HepG2 (cell line): ENCODE data around the gene RAB42. TPM values are rescaled to one million over a fixed set of nuclear protein-coding genes. Genes with fewer than 3 reads are reported as not detected.

Experiments
- ATF7-NPFF ChIP-seq: sonication (generic); formaldehyde crosslinking; IDR thresholded peaks from 2 replicates; pipeline ENCODE4 v1.8.1; 2023; ENCODE audit warnings: mild to moderate bottlenecking, low read depth, missing genetic modification reagents, moderate library complexity
- CHD2 ChIP-seq: IDR thresholded peaks from 2 replicates; pipeline ENCODE4 v1.6.1; 2011; ENCODE audit warnings: low read depth, low read length, improper control_type of control experiment
- FOXO1 ChIP-seq: sonication (generic); formaldehyde crosslinking; IDR thresholded peaks from 2 replicates; pipeline ENCODE4 v1.4.0; 2020; ENCODE audit warnings: missing genetic modification reagents
- HNF4G ChIP-seq, 2 experiments: sonication (generic) in 1 of 2; formaldehyde crosslinking in 1 of 2; IDR thresholded peaks; 2 replicates each; pipeline versions ENCODE4 v1.4.0 to v1.6.1; 2011 to 2020; ENCODE audit warnings: borderline replicate concordance in 2 of 2, low read depth in 2 of 2, mild to moderate bottlenecking in 2 of 2, low read length in 1 of 2, missing genetic modification reagents in 1 of 2, moderate library complexity in 1 of 2
- MXI1 ChIP-seq: IDR thresholded peaks from 3 replicates; pipeline ENCODE4 v1.6.1; 2012; ENCODE audit warnings: low read depth, low read length, inconsistent platforms, borderline replicate concordance
- MYC ChIP-seq: sonication (generic); formaldehyde crosslinking; IDR thresholded peaks from 2 replicates; pipeline ENCODE4 v1.9.0; 2021; ENCODE audit warnings: missing genetic modification reagents, borderline replicate concordance
- RELA ChIP-seq: sonication (generic); formaldehyde crosslinking; IDR thresholded peaks from 2 replicates; pipeline ENCODE4 v1.4.0; 2020; ENCODE audit warnings: missing genetic modification reagents
- SIX4 ChIP-seq: sonication (generic); formaldehyde crosslinking; IDR thresholded peaks from 2 replicates; pipeline ENCODE4 v1.4.0; 2020; ENCODE audit warnings: missing genetic modification reagents
- SMYD3 ChIP-seq: sonication (generic); formaldehyde crosslinking; IDR thresholded peaks from 2 replicates; pipeline ENCODE4 v1.8.1; 2023; ENCODE audit warnings: mild to moderate bottlenecking, missing genetic modification reagents
- SRF ChIP-seq: IDR thresholded peaks from 2 replicates; pipeline ENCODE4 v1.6.1; 2011; ENCODE audit warnings: mild to moderate bottlenecking, low read depth, low read length, moderate library complexity
- SRY ChIP-seq: sonication (generic); formaldehyde crosslinking; IDR thresholded peaks from 2 replicates; pipeline ENCODE4 v1.8.0; 2022; ENCODE audit warnings: mild to moderate bottlenecking, missing genetic modification reagents
- ZNF12 ChIP-seq: sonication (generic); formaldehyde crosslinking; IDR thresholded peaks from 2 replicates; pipeline ENCODE4 v1.5.0; 2020; ENCODE audit warnings: missing genetic modification reagents
- ZNF292 ChIP-seq: sonication (generic); formaldehyde crosslinking; IDR thresholded peaks from 2 replicates; pipeline ENCODE4 v1.8.1; 2022; ENCODE audit warnings: mild to moderate bottlenecking, low read depth, missing genetic modification reagents, borderline replicate concordance
- ZNF343 ChIP-seq: sonication (generic); formaldehyde crosslinking; IDR thresholded peaks from 2 replicates; pipeline ENCODE4 v1.4.0; 2020; ENCODE audit warnings: mild to moderate bottlenecking, missing genetic modification reagents
- ZNF674 ChIP-seq: sonication (generic); formaldehyde crosslinking; IDR thresholded peaks from 2 replicates; pipeline ENCODE4 v1.5.0; 2020; ENCODE audit warnings: low read depth, mild to moderate bottlenecking, missing genetic modification reagents
- ZNF737 ChIP-seq: sonication (generic); formaldehyde crosslinking; IDR thresholded peaks from 2 replicates; pipeline ENCODE4 v1.5.0; 2020; ENCODE audit warnings: missing genetic modification reagents, mild to moderate bottlenecking, borderline replicate concordance
- ZNF850 ChIP-seq: sonication (generic); formaldehyde crosslinking; conservative IDR thresholded peaks from 2 replicates; pipeline ENCODE4 v1.9.0; 2021; ENCODE audit warnings: mild to moderate bottlenecking, missing genetic modification reagents
- ZSCAN25 ChIP-seq: sonication (generic); formaldehyde crosslinking; IDR thresholded peaks from 2 replicates; pipeline ENCODE4 v1.8.0; 2022; ENCODE audit warnings: mild to moderate bottlenecking, missing genetic modification reagents
- polyA plus RNA-seq, 8 experiments: library from polyadenylated mRNA; depleted of rRNA in 3 of 8; stranded (reverse) in 7 of 8; unstranded in 1 of 8; fragments of >200 nt; fragmentation: Illumina TruSeq in 4 of 8; extraction: Trizol in 4 of 8; gene quantifications; 2 replicates each; pipeline versions ENCODE4 v1.2.1 to v1.2.3, GENCODE V29; 2011 to 2016; ENCODE audit warnings: low read depth in 4 of 8, missing spikeins in 1 of 8, mixed read lengths in 1 of 8; ENCODE audit not compliant: insufficient read depth in 1 of 8
- total RNA-seq, 5 experiments: library from RNA; depleted of rRNA; stranded (reverse); fragments of >200 nt; fragmentation: Illumina TruSeq; extraction: Trizol; gene quantifications; 2 replicates each; pipeline ENCODE4 v1.2.3, GENCODE V29; 2016; ENCODE audit warnings: low read depth in 1 of 5
- TF ChIP-seq, protein P1 (sequence below): IDR thresholded peaks from 2 replicates; pipeline ENCODE4 v1.6.1; 2012; ENCODE audit warnings: low read depth, low read length, improper control_type of control experiment
- TF ChIP-seq, protein P2 (sequence below), 2 experiments: sonication (generic) in 1 of 2; formaldehyde crosslinking in 1 of 2; IDR thresholded peaks; 2 replicates each; pipeline versions ENCODE4 v1.6.1 to v1.9.0; 2014 to 2022; ENCODE audit warnings: antibody characterized with exemption in 1 of 2, borderline replicate concordance in 1 of 2, inconsistent platforms in 1 of 2, low read depth in 1 of 2, missing genetic modification reagents in 1 of 2
- TF ChIP-seq, protein P3 (sequence below): sonication (generic); formaldehyde crosslinking; IDR thresholded peaks from 2 replicates; pipeline ENCODE4 v1.9.0; 2021; ENCODE audit warnings: missing genetic modification reagents, borderline replicate concordance

RAB42 gene
- total and polyA plus RNA-seq, 2 of the 13 experiments (the other 11 are each of a cell fraction or from before 2014, with no cell fraction given): 10.4 to 166 TPM

DNA sequence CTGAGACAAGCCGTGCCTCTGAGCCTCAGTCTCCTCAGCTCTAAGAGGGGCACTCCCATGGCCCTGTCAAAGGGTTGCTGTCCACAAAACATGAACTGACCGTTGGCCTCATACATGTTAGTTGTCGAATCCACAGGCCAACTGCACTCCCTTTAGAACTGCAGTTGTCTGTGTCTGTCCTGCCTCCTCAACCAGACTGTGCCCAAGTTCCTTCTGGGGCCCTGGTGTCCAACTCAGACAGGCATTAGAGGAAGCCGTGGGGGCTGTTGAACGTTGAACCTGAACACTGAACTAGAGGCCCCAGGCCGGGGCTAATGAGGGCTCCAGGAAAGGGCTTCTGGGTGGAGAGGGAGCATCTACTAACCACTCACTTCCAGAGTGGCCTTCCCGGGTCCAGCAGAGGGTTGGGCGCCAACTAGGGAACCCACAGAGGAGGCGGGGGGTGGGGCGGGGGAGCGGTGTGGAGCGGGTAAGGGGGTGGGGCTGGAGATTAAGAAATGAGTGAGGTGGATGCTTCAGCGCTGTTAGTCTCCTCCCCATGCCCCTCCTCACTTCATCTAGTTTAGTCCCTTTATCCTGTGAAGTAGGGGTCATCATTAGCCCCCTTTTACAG is at the start of gene RAB42 (continued):
- no peak for TF ChIP-seq ZNF737 (CRISPR knock-in tag)
- no peak for TF ChIP-seq SIX4 (CRISPR knock-in tag)
- no peak for TF ChIP-seq ZNF12 (CRISPR knock-in tag)
- peak; percentile 10; the same call in 1 of the 3 replicates for TF ChIP-seq MXI1
- TF ChIP-seq, protein P1, sequence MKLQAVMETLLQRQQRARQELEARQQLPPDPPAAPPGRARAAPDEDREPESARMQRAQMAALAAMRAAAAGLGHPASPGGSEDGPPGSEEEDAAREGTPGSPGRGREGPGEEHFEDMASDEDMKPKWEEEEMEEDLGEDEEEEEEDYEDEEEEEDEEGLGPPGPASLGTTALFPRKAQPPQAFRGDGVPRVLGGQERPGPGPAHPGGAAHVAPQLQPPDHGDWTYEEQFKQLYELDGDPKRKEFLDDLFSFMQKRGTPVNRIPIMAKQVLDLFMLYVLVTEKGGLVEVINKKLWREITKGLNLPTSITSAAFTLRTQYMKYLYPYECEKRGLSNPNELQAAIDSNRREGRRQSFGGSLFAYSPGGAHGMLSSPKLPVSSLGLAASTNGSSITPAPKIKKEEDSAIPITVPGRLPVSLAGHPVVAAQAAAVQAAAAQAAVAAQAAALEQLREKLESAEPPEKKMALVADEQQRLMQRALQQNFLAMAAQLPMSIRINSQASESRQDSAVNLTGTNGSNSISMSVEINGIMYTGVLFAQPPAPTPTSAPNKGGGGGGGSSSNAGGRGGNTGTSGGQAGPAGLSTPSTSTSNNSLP: no peak
- TF ChIP-seq ZNF292 (CRISPR knock-in tag): no peak
- no peak for TF ChIP-seq ZNF343 (CRISPR knock-in tag)
- TF ChIP-seq RELA (CRISPR knock-in tag): no peak
- TF ChIP-seq ZSCAN25: no peak
- TF ChIP-seq SRY (CRISPR knock-in tag): no peak; the same call in 1 of the 2 replicates
- no peak for TF ChIP-seq ZNF850 (CRISPR knock-in tag)
- TF ChIP-seq SMYD3: no peak
- TF ChIP-seq, protein P2, sequence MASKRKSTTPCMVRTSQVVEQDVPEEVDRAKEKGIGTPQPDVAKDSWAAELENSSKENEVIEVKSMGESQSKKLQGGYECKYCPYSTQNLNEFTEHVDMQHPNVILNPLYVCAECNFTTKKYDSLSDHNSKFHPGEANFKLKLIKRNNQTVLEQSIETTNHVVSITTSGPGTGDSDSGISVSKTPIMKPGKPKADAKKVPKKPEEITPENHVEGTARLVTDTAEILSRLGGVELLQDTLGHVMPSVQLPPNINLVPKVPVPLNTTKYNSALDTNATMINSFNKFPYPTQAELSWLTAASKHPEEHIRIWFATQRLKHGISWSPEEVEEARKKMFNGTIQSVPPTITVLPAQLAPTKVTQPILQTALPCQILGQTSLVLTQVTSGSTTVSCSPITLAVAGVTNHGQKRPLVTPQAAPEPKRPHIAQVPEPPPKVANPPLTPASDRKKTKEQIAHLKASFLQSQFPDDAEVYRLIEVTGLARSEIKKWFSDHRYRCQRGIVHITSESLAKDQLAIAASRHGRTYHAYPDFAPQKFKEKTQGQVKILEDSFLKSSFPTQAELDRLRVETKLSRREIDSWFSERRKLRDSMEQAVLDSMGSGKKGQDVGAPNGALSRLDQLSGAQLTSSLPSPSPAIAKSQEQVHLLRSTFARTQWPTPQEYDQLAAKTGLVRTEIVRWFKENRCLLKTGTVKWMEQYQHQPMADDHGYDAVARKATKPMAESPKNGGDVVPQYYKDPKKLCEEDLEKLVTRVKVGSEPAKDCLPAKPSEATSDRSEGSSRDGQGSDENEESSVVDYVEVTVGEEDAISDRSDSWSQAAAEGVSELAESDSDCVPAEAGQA (IDR thresholded peaks at IDR 0.05; ENCODE audit: low read depth): no peak
- TF ChIP-seq, protein P2 (CRISPR knock-in tag; IDR thresholded peaks at IDR 0.05; ENCODE audit: borderline replicate concordance): no peak
- TF ChIP-seq, protein P3, sequence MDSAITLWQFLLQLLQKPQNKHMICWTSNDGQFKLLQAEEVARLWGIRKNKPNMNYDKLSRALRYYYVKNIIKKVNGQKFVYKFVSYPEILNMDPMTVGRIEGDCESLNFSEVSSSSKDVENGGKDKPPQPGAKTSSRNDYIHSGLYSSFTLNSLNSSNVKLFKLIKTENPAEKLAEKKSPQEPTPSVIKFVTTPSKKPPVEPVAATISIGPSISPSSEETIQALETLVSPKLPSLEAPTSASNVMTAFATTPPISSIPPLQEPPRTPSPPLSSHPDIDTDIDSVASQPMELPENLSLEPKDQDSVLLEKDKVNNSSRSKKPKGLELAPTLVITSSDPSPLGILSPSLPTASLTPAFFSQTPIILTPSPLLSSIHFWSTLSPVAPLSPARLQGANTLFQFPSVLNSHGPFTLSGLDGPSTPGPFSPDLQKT (CRISPR knock-in tag): no peak
- 0 out of 2 replicates have a peak, but pooled peaks have one; percentile 14 for TF ChIP-seq SRF
- TF ChIP-seq FOXO1 (CRISPR knock-in tag): peak; percentile 63
- TF ChIP-seq ZNF674: no peak
- 0 out of 2 replicates have a peak, but pooled peaks have one; percentile 24 for TF ChIP-seq MYC (CRISPR knock-in tag)
- TF ChIP-seq HNF4G (IDR thresholded peaks at IDR 0.05; ENCODE audit: borderline replicate concordance, low read depth, low read length): peak; percentile 76
- TF ChIP-seq HNF4G (CRISPR knock-in tag; IDR thresholded peaks at IDR 0.05; ENCODE audit: borderline replicate concordance, low read depth): no peak
- TF ChIP-seq ATF7-NPFF (CRISPR knock-in tag): no peak
- no peak for TF ChIP-seq CHD2
